COLO829 (cell line): ENCODE results near the gene WDR31.
A peak's percentile ranks its signal among the peaks of the same experiment; 100 is the strongest.

Source experiments
- DNase-seq: peaks from one replicate; pipeline ENCODE4 v3.0.0; 2012; ENCODE audit warnings: low spot score

WDR31 gene

DNA sequence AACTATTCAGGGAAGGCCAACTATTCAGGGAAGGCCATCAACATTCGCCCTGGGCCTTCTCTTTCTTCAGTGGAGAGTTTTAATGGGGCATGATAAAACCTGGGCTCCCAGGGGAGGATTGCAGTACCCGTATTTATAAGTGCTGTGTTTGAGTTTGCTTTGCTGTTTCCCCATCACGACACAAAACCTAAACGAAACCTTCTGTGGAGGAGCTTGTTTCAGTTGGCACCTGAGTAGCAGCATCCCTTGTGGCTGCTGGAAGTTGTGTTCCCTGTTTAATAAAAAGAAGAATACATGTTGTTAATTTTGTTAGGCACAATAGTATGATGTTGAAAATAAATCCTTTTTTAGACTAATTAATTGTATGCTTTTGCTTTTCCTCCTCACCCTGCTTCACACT is 8.3 kb downstream of the WDR31 start:
- DNase-seq = no peak

DNA sequence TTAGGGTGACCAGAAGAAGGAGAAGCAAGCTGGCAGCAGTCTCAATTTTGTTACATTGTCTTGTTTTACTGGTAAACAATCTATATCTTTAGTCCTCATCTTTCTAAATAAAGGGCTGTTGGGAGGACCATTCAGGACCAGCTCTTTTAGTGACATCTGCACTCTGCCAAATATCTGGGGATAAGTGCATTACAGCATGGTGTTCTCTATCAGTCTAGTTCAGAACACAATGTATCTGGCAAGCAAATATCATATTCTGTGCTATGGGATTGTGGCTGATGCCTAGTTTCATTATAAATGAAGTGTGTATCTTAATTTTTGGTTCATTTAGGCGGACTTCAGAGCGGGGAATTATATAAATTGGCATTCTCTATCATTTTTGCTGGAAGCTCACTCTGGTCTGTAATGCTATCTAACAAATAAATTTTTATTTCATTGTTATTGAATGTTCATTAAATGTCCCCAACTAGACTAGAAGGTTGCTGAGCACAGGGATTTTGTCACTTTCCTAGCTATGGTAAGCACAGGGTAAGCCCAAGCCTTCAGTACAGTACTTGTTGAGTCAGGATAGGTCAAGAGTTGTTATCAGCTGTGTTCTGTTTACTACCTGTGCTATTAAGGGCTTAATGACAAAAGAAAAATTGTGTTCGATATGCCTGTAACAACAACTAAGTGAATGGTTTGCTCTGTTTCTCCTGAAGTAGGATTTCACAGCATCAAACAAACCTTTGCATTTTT is 11.9 kb downstream of the WDR31 start:
- no peak for DNase-seq

DNA sequence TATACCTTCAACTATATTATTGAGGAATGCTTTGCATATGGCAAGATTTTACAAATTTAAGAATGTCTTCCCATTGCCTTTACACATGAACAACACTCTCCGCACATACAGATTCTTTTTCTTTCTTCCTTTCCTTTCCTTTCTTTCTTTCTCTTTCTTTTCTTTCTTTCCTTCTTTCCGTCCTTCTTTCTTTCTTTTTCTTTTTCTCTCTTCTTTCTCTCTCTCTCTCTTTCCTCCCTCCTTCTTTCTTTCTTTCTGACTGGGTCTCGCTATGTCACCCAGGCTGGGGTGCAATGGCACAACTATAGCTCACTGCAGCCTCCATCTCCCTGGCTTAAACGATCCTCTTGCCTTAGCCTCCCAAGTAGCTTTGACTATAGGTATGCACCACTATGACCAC is 13.8 kb downstream of the WDR31 start:
- no peak for DNase-seq

DNA sequence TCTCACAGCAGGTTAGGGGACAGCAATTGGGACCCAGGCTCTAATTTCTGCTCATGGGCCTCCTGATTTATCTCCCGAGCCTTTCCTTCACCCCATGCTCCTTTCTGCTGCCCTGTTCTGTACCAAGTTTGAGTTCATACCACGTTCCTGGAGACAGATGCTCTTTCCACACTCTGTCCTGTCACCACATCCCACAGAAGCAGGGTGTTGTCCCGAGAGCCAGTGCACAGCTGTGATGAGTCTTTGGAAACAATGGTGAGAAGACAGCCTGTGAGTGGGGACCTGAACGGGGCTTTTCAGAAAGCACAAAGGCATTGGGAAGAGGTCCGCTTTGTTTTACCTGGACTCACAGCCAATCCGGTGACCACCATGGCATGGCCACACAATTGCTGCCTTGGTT is 17.4 kb downstream of the WDR31 start:
- DNase-seq = no peak

DNA sequence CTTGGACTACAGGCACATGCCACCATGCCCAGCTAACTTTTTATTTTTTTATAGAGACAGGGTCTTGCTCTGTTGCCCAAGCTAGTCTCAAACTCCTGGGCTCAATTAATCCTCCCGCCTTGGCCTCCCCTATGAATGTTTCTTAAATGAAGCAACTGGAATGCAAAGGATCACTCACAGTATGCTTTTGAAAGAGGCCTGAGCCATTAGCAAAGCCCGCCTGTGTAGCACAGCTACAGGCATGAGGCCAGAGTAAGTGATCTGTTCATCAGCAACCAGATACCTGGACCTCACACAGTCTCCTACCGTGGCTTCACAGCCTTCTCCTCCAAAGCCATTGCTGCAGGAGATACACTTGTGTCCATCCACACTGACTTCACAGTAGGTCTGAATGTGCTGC is 20.0 kb downstream of the WDR31 start:
- no peak for DNase-seq

DNA sequence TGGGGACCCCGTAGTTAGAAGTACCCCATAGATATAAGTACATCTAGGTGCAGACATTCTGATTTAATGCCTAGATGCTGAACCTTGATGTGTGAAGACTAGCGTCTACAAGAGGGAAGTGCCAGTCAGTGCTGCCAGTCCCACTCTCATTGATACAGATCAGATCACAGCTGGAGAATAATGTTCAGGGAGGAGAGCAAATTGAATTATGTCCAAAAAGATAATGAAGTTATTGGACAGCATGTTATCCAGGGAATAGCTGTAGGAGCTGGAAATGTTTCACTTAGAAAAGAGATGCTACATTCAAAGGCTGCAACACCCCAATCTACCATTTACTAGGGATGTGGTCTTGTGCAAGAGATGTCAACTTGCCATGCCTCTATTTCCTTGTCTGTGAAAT is 21.0 kb downstream of the WDR31 start:
- DNase-seq = no peak

DNA sequence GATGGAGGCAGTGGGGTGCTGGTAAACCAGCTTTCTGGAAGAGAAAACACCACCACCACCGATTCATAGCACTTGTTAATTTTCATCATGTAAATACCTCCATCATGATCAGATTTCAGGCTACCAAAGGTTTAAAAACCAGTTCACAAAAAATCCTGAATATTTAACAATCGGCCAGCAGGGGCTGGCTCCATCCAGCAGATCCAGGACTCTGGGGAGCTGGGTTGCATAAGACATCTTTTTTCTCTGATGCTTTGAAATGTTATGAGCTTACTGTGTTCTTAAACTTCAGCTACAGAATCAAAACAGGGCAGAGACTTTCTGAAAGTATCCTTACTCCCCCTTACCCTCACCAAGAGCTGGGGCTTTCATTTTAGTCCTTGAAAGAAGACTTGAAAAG is 22.3 kb downstream of the WDR31 start:
- no peak for DNase-seq

DNA sequence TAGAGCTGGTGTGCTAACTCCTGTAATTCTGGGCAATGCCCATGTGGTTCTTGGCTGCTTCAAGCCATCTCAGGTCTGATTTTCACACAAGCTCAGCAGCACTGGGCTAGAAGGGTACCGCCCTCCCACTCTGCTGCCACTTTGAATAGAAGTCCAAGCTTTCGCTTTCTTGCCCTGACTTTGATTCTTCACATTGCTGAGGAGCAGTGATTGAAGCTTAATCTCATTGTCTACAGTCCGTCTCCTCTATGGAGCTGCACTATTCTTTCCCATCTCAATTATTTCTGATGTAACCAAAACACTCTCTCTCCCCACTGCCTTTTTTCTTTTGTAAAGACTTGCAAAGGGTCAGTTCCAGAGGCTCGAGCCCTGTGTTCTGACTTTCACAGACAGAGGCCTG is 24.0 kb downstream of the WDR31 start:
- no peak for DNase-seq

DNA sequence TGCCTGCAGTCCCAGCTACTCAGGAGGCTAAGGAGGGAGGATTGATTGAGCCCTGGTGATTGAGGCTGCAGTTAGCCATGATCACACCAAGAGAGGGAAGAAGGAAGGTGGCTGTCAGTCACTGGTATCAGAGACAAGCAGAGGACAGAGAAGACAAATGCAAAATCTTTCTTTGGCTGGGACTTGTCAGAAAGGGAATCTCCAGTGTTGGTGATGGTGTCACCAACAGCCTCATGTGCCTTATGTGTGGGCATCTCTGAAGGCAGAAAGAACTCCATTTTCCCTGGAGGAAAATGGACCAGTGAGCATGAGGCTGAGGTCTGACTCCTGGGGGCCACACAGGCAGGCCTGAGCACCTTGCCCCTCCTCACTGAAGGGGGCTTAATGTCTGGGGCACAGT is 24.8 kb downstream of the WDR31 start:
- no peak for DNase-seq

DNA sequence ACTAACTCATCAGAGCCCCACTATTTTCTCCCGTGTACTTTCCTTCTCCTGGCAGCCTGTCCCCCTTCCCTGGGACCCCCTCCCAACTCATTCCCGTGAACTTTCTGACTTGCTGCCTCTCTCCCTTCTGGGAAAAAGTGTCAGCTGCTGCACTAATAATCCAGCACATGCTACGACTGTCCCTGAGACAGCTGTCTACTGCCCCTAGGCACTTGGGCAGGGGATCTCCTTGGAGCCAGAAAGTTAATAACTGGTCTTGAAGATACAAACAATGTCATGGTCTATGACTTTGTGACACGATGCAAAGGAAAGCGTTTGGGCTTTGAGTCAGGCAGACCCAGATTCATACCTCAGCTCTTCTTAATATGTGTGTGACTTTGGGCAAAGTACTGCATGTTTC is 26.8 kb downstream of the WDR31 start:
- DNase-seq = no peak

DNA sequence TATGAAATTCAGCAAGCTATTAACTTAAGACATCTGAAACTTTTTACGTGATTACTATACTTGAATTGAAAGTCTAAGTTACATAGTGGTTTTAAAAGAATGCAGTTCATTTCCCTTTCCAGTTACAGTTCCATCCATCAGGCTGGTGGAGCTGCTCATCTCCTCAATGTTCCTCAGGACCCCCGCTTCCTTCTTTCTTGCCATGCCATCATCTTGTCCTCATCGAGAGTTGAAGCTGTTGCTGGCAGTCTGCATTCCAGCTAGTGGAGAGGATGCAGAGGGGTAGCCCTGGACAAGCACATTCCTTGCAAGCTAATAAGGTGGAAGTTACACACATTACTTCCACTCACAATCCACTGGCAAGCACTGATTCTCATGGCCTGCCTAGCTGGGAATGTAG is 28.1 kb downstream of the WDR31 start:
- DNase-seq = no peak

DNA sequence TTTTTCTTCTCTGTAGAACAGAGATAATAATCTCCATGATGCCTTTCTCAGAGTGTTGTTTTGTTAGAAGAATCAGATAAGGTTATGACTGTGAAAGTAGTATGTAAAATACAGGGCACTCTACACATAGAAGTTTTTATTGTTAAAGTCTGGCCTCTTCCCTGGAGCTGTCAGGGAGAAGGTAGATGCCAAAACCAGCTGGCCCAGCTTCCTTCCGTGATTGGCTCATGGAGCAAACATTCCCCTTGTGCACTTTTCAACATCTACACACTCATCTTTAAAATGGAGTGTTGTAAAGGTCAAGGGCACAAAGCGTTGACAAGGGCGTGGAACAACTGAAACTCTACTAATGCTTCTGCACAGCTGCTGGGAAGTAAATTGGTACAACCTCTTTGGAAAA is 29.5 kb downstream of the WDR31 start:
- peak; percentile 6 for DNase-seq

DNA sequence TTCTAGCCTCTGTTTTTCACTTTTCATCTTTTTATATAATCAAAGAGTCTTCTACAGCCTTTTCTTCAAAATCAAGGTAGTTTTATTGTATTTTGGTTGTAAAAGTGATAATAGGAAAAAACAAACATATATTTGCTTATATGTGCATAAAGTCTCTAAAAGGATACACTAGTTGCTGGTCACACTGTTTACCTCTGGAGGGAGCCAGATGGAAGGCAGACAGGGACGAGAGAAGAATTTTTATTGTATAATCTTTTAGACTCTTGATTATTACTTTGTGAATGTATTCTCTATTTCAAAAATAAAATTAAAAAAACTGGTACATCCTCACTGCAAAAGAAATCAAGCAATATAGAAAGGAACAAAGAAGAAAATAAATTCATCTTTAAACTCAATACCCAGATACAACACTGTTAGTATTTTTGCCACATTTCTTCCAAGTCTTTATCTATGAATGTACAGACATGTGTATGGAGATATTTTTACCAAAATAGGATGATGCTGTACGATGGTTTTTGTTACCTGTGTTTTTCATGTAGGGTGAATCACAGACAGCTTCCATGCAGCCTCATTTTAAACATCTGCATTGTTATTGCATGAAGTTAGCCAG is 30.8 kb downstream of the WDR31 start:
- DNase-seq = peak; percentile 53

DNA sequence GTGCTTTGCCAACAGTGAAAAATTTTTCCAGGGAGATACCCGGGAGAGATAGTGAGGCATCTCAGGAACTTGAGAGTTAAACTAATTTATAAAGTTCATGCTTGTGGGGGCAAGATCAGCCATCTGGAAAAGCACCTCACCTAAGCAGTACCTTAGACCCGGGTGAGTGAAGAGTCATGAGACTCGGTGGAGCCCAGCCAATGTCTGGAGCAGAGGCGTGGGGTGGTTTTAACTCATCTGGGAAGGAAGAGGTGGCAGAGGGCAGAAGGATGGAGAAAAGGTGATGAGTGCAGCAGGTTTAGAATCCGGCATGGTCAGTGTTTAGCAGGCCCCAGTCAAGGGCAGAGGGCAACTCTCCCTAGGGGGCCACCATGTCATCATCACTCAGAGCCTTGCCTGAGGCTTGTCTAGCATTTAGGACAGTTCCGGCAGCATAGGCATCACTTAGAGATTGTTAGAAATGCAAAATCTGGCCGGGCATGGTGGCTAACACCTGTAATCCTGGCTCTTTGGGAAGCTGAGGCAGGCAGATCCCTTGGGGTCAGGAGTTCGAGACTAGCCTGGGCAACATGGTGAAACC is 32.6 kb downstream of the WDR31 start:
- no peak for DNase-seq

DNA sequence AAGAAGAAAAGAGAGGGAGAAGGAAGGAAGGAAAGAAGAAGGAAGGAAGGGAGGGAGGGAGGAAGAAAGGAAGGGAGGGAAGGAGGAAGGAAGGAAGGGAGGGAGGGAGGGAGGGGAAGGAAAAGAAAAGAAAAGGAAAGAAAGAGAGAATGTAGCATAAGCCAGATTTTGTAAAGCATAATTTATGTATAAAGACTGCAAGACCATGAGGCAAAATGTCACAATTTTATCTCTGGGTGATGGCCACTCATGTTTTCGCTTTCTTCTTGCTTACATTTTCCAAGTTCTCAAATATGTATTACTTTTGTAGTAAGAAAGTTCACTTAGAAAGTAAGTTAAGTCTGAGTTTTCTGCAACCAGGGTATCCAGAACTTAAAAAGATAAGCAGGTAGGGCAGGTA is 33.5 kb downstream of the WDR31 start:
- DNase-seq = no peak

DNA sequence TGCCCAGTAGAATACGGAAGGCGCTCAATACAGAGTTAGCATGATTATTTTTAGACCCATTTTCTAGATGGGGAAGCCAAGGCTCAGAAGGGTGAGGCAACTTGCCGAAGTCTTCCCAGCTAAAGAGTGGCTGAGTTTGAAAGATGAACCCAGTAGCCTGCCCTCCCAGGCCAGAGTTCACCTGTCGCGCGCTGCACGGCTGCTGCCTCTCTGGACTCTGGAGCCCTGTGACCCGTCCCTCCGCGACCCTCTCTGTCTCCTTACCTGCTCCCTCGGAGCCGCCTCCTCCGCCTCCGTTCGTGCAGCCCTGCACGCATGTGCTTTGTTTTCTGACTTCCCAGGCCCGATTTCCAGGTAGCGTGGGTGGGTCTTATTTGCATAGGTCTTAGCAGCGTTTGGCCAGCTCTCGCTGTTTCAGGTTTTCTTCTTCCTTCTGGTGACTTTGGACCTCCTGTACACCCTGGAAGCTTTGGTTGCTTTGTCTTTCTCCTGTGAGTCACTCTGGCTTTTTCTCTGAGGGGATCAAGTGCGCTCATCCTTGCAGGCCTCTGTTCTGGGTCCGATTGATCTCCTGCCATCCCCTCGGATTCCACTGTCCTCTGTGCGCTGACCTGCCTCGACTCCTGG is 37.2 kb downstream of the WDR31 start, which contains the start of gene RNF183:
Gene RNF183 (minus strand): TSS at position 585 of the 627 bp plus-strand sequence. CDS start 5,192 bp downstream, outside the sequence.
- no peak for DNase-seq

DNA sequence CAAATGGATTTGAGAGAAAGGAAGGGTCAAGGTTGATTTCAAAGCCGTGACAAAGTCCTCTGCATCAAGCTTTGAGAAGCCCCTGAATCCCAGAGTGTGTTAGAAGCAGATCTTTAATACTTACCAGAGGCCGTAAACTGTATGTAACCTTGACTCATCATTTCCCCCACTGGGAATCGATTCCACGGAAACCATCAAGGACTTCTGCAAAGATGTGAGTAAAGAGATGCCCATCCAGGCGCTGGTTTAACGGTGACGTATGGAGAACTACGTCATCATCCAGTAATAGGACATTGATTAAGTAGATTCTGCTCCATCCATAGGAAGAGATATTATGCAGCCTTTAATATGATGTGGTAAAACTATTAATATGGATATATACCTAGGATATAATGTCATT is 38.5 kb downstream of the WDR31 start:
- DNase-seq = no peak

DNA sequence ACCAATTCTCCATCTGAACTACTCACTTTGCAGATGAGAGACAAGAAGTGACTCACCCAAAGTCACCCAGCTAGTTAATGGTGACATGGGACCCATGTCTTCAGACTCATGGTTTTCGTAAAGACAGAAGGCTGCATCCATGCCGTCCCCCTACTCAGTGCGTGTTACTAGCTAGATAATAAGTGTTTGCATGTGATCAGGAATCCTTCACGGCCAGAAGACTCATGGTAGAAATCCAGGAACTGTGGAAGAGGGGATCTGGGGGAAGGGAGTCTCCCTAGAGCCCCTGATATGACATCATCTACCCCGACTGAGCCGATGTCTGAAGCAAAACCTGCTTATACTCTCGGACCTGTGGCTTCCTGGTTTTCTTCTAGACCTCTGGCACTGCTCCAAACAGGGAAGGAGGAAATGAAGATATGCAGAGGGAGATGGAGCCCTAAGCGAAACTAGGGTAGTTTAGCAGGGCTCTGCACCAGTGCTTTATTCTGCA is 40.2 kb downstream of the WDR31 start:
- no peak for DNase-seq

DNA sequence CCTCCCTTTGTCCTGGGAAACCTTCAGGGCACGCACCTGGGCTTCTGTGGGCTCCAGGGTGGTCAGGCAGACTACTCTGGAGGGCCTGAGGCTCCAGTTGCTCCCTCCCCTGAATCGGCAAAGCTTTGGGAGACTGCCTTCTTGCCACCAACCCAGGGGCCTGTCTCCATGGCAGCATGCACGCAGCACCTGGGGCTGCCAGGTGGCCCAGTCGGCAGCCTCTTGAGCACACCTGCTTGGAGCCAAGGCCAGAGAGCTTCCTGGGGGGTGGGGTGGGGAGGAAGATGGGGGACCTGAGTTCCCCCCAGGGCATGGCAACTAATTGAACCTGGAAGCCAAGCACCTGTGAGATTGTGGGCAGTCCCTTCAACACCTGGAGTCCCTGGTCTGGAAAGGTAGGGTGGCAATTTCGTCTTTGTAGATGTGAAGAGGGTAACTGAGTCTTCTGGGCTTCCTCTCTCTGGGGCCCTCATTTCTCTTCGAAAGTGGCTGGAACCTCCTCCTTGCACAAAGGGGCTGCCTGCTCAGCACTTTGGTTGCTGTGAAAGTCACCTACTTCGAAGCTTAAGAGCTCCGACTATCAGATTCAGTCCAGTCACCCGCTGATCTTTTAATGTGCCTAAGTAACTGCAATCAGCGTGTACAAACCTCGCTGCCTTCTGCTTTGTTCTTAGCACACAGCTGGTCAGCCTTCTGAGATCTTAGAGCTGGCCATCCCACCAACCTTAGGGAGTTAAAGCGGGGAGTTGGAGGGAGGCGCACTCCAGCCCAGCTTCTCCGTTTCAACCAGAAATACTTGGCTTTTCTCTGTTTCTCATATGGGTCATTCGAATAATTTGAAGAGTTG is 40.9 kb downstream of the WDR31 start:
- DNase-seq = no peak

DNA sequence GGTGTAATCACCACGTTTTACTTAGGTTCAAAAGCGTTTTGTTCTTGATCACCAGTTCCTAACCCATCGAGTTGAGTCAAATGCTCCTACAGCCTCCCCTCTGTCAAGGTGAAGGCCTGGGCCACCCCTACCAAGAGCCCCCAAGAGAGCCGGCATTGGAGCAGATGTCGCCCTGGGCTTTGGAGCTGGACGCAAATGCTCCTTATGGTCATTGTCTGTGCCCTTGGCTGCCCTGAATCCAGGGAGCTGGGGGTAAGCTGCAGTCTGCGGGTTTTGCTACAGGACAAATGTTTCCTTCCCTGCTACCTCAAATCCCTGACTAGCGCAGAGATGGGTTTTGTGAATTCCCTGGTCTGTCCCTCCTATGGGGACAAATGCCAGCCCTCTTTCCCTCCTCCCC is 41.8 kb downstream of the WDR31 start:
- DNase-seq = no peak

DNA sequence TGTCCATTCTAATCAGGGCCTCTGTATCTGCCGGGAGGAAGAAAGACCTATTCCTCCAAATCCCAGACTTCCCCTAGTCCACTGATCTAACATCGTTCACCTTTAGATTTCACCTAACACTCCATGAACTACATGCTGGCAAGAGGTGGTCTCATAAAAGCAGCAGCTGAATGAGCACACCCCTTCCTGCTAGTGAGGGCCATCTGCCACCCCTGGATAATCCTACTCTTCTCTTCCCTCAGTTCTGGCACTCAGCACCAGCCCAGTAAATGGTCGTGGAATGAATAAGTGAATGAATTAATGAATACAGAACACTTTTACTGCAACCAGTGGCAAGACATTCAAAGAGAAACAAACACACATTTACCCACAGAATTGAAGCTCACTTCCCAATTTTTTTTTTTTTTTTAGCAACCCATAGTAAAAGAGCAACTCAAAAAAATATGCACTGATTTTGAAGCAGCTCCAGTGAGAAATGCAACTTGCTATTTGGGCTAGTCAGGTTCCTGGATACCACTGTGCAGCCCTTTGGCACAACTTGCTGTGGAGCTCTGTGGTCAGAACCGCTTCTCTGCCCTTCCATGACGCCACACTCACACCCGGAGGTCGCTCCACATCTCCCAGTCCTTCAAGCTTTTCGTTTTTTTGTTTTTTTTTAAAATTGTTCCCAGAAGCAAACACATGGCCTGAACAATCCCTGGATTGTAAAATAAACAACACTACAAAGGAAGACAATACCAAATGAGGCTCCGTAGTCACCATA is 43.1 kb downstream of the WDR31 start:
- DNase-seq = no peak
